D721Med (cell line): ENCODE results near the gene TBC1D22A.

ENCODE experiments used
- DNase-seq: peaks from one replicate; pipeline ENCODE4 v3.0.0; 2011; ENCODE audit warnings: low spot score; ENCODE audit not compliant: insufficient read length
- FAIRE-seq: peaks from 2 replicates; lab custom pipeline; 2011; peaks lifted over from hg19 to GRCh38; lab: Jason Lieb, UNC
- TF ChIP-seq, protein P1 (sequence below): IDR thresholded peaks from 2 replicates; pipeline ENCODE4 v1.5.1; 2012; ENCODE audit warnings: mild to moderate bottlenecking, control low read depth; ENCODE audit not compliant: insufficient read depth; ENCODE audit errors: missing control alignments

TBC1D22A gene

DNA sequence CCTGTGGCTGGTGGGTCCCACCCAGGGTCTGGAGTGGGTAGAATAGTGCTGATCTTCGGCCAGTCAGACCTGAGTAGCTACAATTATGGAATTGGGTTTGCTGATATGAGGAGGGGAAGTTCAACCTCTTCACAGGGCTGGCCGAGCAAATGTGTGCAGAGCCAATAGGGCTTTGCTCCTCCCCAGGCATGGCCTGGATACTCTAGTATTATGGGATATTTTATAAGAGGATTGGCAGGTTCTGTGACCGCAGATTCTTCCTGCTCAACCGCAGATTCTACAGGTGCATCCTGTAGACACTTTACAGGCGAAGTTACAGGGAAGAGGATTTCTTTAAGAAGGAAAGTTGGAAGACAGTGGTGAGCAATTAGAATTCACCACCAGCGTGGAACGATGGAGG, 44.3 kb downstream of the TBC1D22A start:
- TF ChIP-seq, protein P1, sequence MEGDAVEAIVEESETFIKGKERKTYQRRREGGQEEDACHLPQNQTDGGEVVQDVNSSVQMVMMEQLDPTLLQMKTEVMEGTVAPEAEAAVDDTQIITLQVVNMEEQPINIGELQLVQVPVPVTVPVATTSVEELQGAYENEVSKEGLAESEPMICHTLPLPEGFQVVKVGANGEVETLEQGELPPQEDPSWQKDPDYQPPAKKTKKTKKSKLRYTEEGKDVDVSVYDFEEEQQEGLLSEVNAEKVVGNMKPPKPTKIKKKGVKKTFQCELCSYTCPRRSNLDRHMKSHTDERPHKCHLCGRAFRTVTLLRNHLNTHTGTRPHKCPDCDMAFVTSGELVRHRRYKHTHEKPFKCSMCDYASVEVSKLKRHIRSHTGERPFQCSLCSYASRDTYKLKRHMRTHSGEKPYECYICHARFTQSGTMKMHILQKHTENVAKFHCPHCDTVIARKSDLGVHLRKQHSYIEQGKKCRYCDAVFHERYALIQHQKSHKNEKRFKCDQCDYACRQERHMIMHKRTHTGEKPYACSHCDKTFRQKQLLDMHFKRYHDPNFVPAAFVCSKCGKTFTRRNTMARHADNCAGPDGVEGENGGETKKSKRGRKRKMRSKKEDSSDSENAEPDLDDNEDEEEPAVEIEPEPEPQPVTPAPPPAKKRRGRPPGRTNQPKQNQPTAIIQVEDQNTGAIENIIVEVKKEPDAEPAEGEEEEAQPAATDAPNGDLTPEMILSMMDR: no peak
- no peak for DNase-seq
- no peak for FAIRE-seq

- FAIRE-seq (no peak), DNase-seq (no peak)
- TF ChIP-seq, protein P1: no peak
Observed at GRCh38 chr22:46807458-46807857, 45.0 kb downstream of the TBC1D22A start.

GRCh38 chr22:46809153-46809885, 46.9 kb downstream of the TBC1D22A start:
- DNase-seq: no peak
- TF ChIP-seq, protein P1: no peak
- FAIRE-seq: no peak

GRCh38 chr22:46810856-46811786, 48.7 kb downstream of the TBC1D22A start:
- TF ChIP-seq, protein P1: no peak
- FAIRE-seq: no peak

DNA sequence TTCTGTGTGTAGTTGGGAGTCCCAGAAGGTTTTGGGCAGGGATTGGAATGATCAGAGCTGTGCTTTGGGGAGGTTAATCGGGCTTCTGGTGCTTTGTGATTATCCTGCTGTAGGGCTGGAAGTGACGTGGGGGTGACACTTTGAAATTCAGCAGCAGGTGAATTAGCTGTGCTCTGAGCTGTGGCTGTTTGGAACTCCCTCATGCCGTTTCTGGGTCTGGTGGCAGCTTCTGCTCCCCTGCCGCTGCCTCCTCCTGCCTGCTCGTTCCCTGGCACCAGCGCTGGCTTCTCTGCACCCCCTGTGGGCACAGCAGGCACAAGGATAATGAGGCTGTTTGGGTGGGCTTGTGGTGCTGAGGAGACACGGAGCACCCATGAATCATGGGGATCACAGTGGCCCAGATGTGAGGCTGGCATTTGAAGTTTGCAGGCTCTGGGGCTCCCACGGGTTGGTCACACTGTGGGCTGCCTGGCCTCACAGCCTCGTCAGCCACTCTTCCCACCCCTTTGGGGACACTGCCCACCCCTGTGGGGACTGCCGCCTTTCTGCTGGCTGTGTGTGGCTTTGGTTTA, 49.7 kb downstream of the TBC1D22A start:
- DNase-seq: no peak
- TF ChIP-seq, protein P1: no peak
- no peak for FAIRE-seq

More at GRCh38 chr22:46810856-46811786, 48.7 kb downstream of the TBC1D22A start:
- DNase-seq: no peak

GRCh38 chr22:46812788-46813187, 50.3 kb downstream of the TBC1D22A start:
- TF ChIP-seq, protein P1: no peak
- no peak for DNase-seq
- no peak for FAIRE-seq
